ENCODE results near the gene OLIG3. TPM values are rescaled to one million over a fixed set of nuclear protein-coding genes. Genes with fewer than 3 reads are reported as not detected.

OLIG3 gene
- total RNA-seq, 1 experiment from 2014 or later: not detected

- TF ChIP-seq, protein P1, sequence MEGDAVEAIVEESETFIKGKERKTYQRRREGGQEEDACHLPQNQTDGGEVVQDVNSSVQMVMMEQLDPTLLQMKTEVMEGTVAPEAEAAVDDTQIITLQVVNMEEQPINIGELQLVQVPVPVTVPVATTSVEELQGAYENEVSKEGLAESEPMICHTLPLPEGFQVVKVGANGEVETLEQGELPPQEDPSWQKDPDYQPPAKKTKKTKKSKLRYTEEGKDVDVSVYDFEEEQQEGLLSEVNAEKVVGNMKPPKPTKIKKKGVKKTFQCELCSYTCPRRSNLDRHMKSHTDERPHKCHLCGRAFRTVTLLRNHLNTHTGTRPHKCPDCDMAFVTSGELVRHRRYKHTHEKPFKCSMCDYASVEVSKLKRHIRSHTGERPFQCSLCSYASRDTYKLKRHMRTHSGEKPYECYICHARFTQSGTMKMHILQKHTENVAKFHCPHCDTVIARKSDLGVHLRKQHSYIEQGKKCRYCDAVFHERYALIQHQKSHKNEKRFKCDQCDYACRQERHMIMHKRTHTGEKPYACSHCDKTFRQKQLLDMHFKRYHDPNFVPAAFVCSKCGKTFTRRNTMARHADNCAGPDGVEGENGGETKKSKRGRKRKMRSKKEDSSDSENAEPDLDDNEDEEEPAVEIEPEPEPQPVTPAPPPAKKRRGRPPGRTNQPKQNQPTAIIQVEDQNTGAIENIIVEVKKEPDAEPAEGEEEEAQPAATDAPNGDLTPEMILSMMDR (IDR thresholded peaks at IDR 0.05; ENCODE audit: insufficient read depth in 1 of 2, low read depth in 1 of 2, low read length in 1 of 2, severe bottlenecking in 1 of 2, unreplicated experiment in 1 of 2): no peak
- Mint-ChIP-seq H3K36me3 (ENCODE audit: insufficient read depth, unreplicated experiment) (no peaks in the 10 kb centered on the region), H3K27me3 (ENCODE audit: insufficient read depth, unreplicated experiment) (peaks cover 20% of the 10 kb centered on the region), H3K27ac (ENCODE audit: unreplicated experiment) (no peak overlapping the region), H3K4me1 (ENCODE audit: low read depth, unreplicated experiment) (no peaks in the 10 kb centered on the region), H3K9me3 (ENCODE audit: unreplicated experiment) (no peaks in the 10 kb centered on the region), H3K4me3 (ENCODE audit: unreplicated experiment) (peak overlapping the region; percentile 79)
- H3K9me3 ChIP-seq: no peaks in the 10 kb centered on the region
- no peaks in the 10 kb centered on the region for H3K36me3 ChIP-seq (ENCODE audit: control insufficient read depth, insufficient read depth, low read length)
- no peaks in the 10 kb centered on the region for H3K4me1 ChIP-seq
- H3K4me3 ChIP-seq (ENCODE audit: low read depth, low read length): peak overlapping the region; percentile 38
- no peak for DNase-seq
- POLR2A ChIA-PET: no interaction called here
- intact Hi-C loops (cut with micrococcal nuclease; ENCODE audit: unreplicated experiment): no loop called here
- no peaks in the 10 kb centered on the region for H3K27me3 ChIP-seq (replicated peaks; ENCODE audit: control insufficient read depth, insufficient read depth, low read length)
- no TSS peak for BruUV-seq (replicated peaks)
- CTCF ChIA-PET: no interaction called here
These were observed 4.4 kb upstream of the OLIG3 start for GRCh38 chr6:137498481-137499190.

DNA sequence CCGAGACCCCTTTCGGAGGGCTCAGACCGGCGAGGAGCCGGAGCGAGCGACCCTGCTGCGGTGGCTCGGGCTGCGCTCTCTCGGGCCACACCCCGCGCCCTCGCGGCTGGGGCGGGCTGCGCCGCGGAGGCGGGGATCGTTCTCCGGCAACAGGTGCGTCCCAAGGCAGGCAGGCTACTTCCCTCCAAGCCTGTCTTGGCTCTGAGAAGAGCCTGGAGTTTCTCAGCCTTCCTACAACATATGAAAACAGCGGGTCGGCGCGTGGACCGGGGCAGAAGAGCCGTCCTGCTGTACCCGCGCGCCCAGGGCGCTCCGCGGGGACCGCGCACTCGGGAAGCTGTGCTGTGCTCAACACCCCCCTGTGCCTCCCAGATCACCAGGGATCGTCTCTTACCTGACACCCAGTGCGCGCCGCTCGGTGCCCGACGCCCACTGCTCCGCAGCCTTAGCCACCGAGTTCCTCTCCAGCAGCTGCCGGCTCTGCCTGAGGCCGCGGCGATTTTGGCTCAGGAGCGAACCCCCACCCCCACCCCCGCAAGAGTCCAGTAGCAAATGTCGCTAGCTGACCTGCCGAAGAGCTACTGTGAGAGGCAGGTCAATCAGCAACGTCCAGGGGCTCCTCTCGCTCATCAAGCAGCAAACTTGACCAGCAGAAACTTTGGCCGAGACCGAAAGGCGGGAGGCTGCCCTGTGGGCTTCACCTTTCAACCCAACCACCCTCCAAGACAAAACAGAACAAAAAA is 3.7 kb upstream of the OLIG3 start:
- H3K27ac Mint-ChIP-seq (ENCODE audit: unreplicated experiment): no peak overlapping the region
- no peaks in the 10 kb centered on the region for H3K36me3 Mint-ChIP-seq (ENCODE audit: insufficient read depth, unreplicated experiment)
- no peaks in the 10 kb centered on the region for H3K36me3 ChIP-seq (ENCODE audit: control insufficient read depth, insufficient read depth, low read length)
- H3K4me1 ChIP-seq: no peaks in the 10 kb centered on the region
- no peaks in the 10 kb centered on the region for H3K27me3 ChIP-seq (replicated peaks; ENCODE audit: control insufficient read depth, insufficient read depth, low read length)
- DNase-seq: peak in 1 of 2 experiments; percentile 32
- no peaks in the 10 kb centered on the region for H3K9me3 Mint-ChIP-seq (ENCODE audit: unreplicated experiment)
- peak overlapping the region; percentile 38 for H3K4me3 ChIP-seq (ENCODE audit: low read depth, low read length)
- intact Hi-C loops (cut with micrococcal nuclease; ENCODE audit: unreplicated experiment): no loop called here
- peaks cover 17% of the 10 kb centered on the region for H3K27me3 Mint-ChIP-seq (ENCODE audit: insufficient read depth, unreplicated experiment)
- ChIA-PET CTCF (interaction anchor here (1.2 kb wide), 1 partner anchor 15 kb away, joined by 3 read pairs; no protein-coding TSS in a partner anchor), POLR2A (no interaction called here)
- no peaks in the 10 kb centered on the region for H3K4me1 Mint-ChIP-seq (ENCODE audit: low read depth, unreplicated experiment)
- no TSS peak for BruUV-seq (replicated peaks)
- peak overlapping the region; percentile 79 for H3K4me3 Mint-ChIP-seq (ENCODE audit: unreplicated experiment)
- H3K9me3 ChIP-seq: no peaks in the 10 kb centered on the region
- TF ChIP-seq, protein P1 (IDR thresholded peaks at IDR 0.05; ENCODE audit: insufficient read depth in 1 of 2, low read depth in 1 of 2, low read length in 1 of 2, severe bottlenecking in 1 of 2, unreplicated experiment in 1 of 2): no peak

GRCh38 chr6:137496909-137497720 is 2.9 kb upstream of the OLIG3 start:
- TF ChIP-seq, protein P1 (IDR thresholded peaks at IDR 0.05; ENCODE audit: insufficient read depth in 1 of 2, low read depth in 1 of 2, low read length in 1 of 2, severe bottlenecking in 1 of 2, unreplicated experiment in 1 of 2): no peak
- H3K4me3 Mint-ChIP-seq (ENCODE audit: unreplicated experiment): peak overlapping the region; percentile 79
- Histone ChIP-seq H3K9me3 (no peaks in the 10 kb centered on the region), H3K4me3 (ENCODE audit: low read depth, low read length) (peak overlapping the region; percentile 38), H3K36me3 (ENCODE audit: control insufficient read depth, insufficient read depth, low read length) (no peaks in the 10 kb centered on the region), H3K4me1 (no peaks in the 10 kb centered on the region), H3K27me3 (replicated peaks; ENCODE audit: control insufficient read depth, insufficient read depth, low read length) (no peaks in the 10 kb centered on the region)
- no peaks in the 10 kb centered on the region for H3K36me3 Mint-ChIP-seq (ENCODE audit: insufficient read depth, unreplicated experiment)
- no TSS peak for BruUV-seq (replicated peaks)
- peaks cover 17% of the 10 kb centered on the region for H3K27me3 Mint-ChIP-seq (ENCODE audit: insufficient read depth, unreplicated experiment)
- no peak for DNase-seq
- ChIA-PET CTCF (interaction anchor here (1.2 kb wide), 1 partner anchor 14 kb away, joined by 3 read pairs; no protein-coding TSS in a partner anchor), POLR2A (no interaction called here)
- H3K4me1 Mint-ChIP-seq (ENCODE audit: low read depth, unreplicated experiment): no peaks in the 10 kb centered on the region
- no peak overlapping the region for H3K27ac Mint-ChIP-seq (ENCODE audit: unreplicated experiment)
- no peaks in the 10 kb centered on the region for H3K9me3 Mint-ChIP-seq (ENCODE audit: unreplicated experiment)
- intact Hi-C loops (cut with micrococcal nuclease; ENCODE audit: unreplicated experiment): no loop called here

Measured in Caco-2 (cell line).